ENCODE data around the gene SRRD.
"Not testable (repeated sequence)": the region's sequence is repeated elsewhere in the genome, so short reads cannot be mapped to it uniquely, and the experiment has no call there.

SRRD gene

DNA sequence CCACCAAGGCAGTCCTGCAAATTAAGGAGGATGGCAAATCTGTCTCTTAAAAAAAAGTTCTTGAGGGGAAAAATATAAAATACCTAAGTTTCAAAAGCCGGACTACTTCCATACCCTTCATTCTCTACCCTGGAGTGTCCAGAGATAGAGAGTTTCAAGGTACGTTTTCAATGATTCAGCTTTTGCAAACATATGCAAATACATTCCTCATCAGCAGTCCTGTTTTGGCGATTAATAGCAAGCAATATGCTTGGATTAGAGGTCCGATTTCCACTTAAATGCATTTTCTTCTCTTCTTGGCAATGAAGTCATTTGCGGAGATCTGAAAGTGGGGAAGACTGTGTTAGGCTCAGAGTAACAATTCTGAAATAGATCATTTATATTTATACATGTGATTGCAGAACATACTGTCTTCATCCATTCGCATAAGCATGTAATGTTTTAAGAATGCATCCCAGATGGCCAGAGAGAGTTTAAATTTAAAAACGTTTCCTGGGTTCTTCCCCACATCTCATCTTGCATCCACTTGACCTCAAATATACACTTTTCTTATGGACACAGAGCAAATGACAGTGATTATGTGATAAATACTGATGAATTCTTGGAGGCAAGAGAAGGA lies 42.4 kb downstream of the SRRD start:
- DNase-seq = no peak

GRCh38 chr22:26527167-26527566 lies 43.5 kb downstream of the SRRD start:
- no peak for DNase-seq

GRCh38 chr22:26527574-26528465 lies 44.1 kb downstream of the SRRD start:
- DNase-seq = no peak

DNA sequence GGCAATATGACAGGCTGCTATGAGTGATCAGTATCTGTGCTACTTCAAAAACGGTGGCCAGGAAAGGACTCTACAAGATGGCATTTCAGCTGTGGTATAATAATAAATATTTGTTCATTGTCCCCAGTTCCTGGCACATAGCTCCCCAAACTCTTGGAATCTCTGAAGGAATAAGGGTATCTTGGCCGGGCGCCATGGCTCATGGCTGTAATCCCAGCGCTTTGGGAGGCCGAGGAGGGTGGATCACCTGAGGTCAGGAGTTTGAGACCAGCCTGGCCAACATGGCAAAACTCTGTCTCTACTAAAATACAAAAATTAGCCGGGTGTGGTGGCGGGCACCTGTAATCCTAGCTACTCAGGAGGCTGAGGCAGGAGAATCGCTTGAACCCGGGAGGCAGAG lies 44.8 kb downstream of the SRRD start:
- DNase-seq = not testable (repeated sequence)

- DNase-seq = peak; percentile 75
Measured at GRCh38 chr22:26529345-26529744, 45.7 kb downstream of the SRRD start.

GRCh38 chr22:26534171-26534855 lies 50.6 kb downstream of the SRRD start:
- no peak for DNase-seq

GRCh38 chr22:26534874-26535602 lies 51.4 kb downstream of the SRRD start:
- no peak for DNase-seq

DNA sequence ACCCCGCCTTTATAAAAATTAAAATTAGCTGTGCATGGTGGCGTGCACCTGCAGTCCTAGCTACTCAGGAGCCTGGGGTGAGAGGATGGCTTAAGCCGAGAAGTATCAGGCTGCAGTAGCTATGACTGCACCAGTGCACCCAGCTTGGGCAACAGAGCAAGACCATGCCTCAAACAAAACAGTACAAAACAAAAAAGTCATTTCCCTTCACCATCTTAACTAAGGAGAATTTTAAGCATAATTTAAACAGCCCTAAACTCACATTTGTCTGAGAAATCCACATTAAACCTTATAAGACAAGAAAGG lies 51.9 kb downstream of the SRRD start:
- no peak for DNase-seq

DNA sequence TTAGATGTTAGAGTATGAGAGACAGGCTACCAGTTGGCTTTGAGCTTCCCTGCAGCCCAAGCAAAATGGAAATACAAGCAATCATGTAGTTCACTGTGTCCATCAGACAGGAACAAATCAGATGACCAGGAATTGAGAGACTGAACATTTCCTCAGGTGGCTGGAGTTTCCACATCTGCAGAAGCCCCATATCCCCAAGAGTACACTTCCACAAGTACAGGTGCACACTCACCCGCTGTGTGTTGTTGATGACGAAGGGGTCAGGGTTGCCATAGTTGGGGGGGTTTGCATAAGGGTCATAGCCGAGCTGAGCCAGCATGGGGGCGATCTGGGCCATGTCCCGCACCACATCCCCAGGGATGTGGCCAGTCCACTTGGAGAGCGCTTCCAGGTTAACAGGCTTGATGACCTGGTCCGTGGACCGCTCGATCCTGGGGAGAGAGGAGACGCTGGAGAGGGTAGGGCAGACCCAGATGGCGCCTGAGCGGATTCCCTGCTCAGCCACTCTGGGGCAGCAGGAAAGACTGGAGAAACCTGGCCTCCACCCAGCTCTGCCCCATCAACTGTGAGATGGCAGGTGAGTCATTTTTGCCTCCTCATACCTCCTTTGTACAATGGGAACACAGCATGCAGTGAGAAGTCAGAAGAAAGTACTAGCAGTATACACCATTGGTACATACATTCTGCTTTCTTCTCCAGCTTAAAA lies 52.5 kb downstream of the SRRD start:
- DNase-seq = no peak

DNA sequence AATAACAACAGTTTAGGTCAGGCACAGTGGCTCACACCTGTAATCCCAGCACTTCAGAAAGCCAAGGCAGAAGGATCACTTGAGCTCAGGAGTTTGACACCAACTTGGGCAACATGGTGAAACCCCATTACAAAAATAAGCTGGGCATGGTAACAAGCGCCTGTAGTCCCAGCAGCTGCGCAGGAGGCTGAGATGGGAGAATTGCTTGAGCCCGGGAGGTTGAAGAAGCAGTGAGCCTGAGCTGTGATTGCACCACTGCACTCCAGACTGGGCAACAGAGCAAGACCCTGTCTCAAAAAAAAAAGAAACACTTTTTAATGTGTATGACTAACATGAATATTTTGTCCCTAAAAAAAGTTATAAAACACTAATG lies 53.1 kb downstream of the SRRD start:
- no peak for DNase-seq

DNA sequence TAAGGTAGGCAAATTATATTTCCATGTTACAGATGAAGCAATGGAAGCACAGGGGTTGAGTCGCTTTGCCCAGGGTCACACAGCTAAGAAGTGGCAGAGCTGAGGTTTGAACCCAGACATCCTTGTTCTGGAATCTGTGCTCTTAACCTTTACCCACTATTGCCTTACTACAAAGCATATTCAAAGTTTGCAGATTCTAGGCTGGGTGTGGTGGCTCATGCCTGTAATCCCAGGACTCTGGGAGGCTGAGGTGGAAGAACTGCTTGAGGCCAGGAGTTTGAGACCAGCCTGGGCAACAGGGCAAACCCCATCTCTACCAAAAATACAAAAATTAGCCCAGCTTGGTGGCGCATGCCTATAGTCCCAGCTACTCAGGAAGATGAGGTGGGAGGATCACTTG lies 56.4 kb downstream of the SRRD start:
- DNase-seq = no peak

- no peak for DNase-seq
Measured at GRCh38 chr22:26541167-26541819, 57.6 kb downstream of the SRRD start.

DNA sequence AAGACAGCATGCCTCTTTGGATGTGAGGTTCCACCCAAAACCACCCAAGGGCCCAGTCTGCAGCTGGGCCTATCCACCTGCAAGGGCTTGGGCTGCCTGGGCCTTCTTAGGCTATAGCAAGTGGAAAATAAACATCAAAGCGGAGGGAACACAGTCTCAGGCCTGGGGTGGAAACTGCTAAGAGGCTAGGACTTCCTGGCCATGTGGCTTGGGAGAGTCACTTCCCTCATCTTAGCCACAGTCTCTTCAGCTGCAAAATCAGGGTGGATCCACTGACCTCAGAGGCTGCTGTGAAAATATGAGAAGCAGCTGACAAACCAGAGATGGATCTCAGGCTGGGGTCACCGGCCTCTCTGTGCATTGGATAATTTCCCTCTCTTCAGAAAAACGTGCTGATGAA lies 59.2 kb downstream of the SRRD start:
- DNase-seq = no peak
